Activated naive CD4-positive, alpha-beta T cell treated with anti-CD3 and anti-CD28 coated beads for 36 hours (primary cell): ENCODE results near the gene RALB. TPM values are rescaled to one million over a fixed set of nuclear protein-coding genes. Genes with fewer than 3 reads are reported as not detected.
"Not testable (repeated sequence)": the region's sequence is repeated elsewhere in the genome, so short reads cannot be mapped to it uniquely, and the experiment has no call there.

ENCODE experiments used
- CTCF ChIA-PET: fragments of 350-600 bp; sonication (Branson Sonifier 250); formaldehyde crosslinking; loops from one replicate; lab custom pipeline; 2021; ENCODE audit warnings: antibody characterized with exemption; lab: Charles Lee
- DNase-seq: peaks from one replicate; pipeline ENCODE4 v3.0.0-alpha.2; 2020
- H3K27ac Mint-ChIP-seq: one replicate; pipeline ENCODE4 v1.8.0; 2021; ENCODE audit warnings: mild to moderate bottlenecking, mixed read lengths
- H3K27me3 Mint-ChIP-seq: one replicate; pipeline ENCODE4 v1.8.0; 2021; ENCODE audit warnings: low read depth, mixed read lengths
- H3K36me3 Mint-ChIP-seq: one replicate; pipeline ENCODE4 v1.8.0; 2021; ENCODE audit warnings: low read depth, mixed read lengths
- H3K4me1 Mint-ChIP-seq: one replicate; pipeline ENCODE4 v1.8.0; 2021; ENCODE audit warnings: low read depth, mixed read lengths
- H3K4me3 Mint-ChIP-seq: one replicate; pipeline ENCODE4 v1.8.0; 2021; ENCODE audit warnings: mild to moderate bottlenecking, moderate library complexity, mixed read lengths
- H3K9me3 Mint-ChIP-seq: one replicate; pipeline ENCODE4 v1.8.0; 2021; ENCODE audit warnings: mixed read lengths
- intact Hi-C: fragments of 100-400 bp; cut with micrococcal nuclease; formaldehyde crosslinking; loops from one replicate; pipeline ENCODE4 v1.15.1; 2023
- total RNA-seq, 2 experiments: library from RNA; stranded (reverse); gene quantifications; one replicate each; pipeline ENCODE4 v1.2.3, GENCODE V29; 2021

Gene RALB
- total RNA-seq, 2 experiments from 2014 or later = 16.4 to 19.3 TPM

DNA sequence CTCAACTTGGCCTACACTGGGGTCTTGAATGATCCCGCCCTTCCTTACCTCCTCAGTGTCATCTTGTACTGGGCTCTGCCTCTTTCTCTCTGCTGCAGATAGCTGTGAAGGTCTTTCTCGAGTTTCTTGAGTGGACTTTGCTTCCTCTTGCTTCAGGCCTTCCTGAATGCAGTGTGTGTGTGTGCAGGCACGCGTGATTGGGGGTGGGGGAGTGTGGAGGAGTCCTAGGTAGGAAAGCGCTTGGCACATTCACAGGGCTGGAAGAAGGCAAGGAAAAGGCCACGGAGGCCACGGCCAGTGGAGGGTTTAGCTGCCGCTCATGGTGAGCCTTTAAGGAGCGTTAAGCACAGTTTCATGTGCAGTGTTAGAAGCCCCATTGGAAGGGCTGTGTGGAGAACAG is 5.5 kb downstream of the RALB start:
- H3K4me1 Mint-ChIP-seq = peaks cover 40% of the 10 kb centered on the region
- peaks cover 10% of the 10 kb centered on the region for H3K9me3 Mint-ChIP-seq
- H3K4me3 Mint-ChIP-seq = no peak overlapping the region
- H3K27me3 Mint-ChIP-seq = no peaks in the 10 kb centered on the region
- CTCF ChIA-PET = interaction anchor here (0.8 to 1.0 kb wide), 2 partner anchors 27 to 55 kb away, joined by 4 read pairs; no protein-coding TSS in a partner anchor
- H3K27ac Mint-ChIP-seq = no peak overlapping the region
- no peak for DNase-seq
- intact Hi-C loops = loop anchor here (10.0 kb wide), 1 partner anchor 893 kb away; the partner anchor contains the start of genes C2orf76 and DBI
- H3K36me3 Mint-ChIP-seq = peaks cover 8% of the 10 kb centered on the region

DNA sequence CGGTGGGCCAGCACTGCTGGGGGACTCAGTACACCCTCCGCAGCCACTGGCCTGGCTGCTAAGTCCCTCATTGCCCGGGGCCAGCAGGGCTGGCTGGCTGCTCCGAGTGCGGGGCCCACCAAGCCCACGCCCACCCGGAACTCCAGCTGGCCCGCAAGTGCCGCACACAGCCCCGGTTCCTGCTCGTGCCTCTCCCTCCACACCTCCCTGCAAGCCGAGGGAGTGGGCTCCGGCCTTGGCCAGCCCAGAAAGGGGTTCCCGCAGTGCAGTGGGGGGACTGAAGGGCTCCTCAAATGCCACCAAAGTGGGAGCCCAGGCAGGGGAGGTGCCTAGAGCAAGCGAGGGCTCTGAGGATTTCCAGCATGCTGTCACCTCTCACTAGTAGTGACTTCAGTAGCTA is 7.3 kb downstream of the RALB start:
- DNase-seq, H3K4me3 Mint-ChIP-seq, H3K27me3 Mint-ChIP-seq, H3K36me3 Mint-ChIP-seq, H3K27ac Mint-ChIP-seq: not testable (repeated sequence)
- Mint-ChIP-seq H3K4me1 (peaks cover 30% of the 10 kb centered on the region), H3K9me3 (peaks cover 10% of the 10 kb centered on the region)
- intact Hi-C loops = loop anchor here (10.0 kb wide), 1 partner anchor 895 kb away; the partner anchor contains the start of genes C2orf76 and DBI
- CTCF ChIA-PET = interaction anchor here (0.6 kb wide), 1 partner anchor 52 kb away, joined by 5 read pairs; no protein-coding TSS in a partner anchor

DNA sequence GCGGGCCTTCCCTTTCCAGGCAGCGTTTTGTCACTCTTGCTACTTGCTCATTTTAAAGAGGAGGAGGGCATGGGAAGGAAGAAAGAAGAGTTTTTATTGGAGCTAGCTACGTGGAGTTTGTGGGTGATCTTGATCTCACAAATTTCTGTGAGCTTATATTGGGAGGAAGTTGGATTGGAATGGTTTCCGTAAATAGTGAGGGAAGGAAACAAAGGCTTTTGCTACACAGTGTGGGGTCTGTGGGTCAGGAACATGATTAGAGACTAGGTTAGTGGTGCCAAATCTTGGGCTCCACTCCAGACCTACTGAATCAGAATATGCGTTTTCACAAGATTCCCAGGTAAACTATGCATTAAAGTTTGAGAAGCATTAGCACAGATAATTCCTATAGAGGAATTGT is 8.1 kb downstream of the RALB start:
- Mint-ChIP-seq H3K4me1 (peaks cover 25% of the 10 kb centered on the region), H3K27me3 (no peaks in the 10 kb centered on the region), H3K27ac (no peak overlapping the region), H3K9me3 (peaks cover 10% of the 10 kb centered on the region), H3K4me3 (no peak overlapping the region), H3K36me3 (peaks cover 8% of the 10 kb centered on the region)
- no peak for DNase-seq
- CTCF ChIA-PET = interaction anchor here (0.5 to 1.3 kb wide), 2 partner anchors 51 to 53 kb away, joined by 3 to 9 read pairs; no protein-coding TSS in a partner anchor
- intact Hi-C loops = loop anchor here (1.0 kb wide), 1 partner anchor 27 kb away; no protein-coding TSS in a partner anchor

DNA sequence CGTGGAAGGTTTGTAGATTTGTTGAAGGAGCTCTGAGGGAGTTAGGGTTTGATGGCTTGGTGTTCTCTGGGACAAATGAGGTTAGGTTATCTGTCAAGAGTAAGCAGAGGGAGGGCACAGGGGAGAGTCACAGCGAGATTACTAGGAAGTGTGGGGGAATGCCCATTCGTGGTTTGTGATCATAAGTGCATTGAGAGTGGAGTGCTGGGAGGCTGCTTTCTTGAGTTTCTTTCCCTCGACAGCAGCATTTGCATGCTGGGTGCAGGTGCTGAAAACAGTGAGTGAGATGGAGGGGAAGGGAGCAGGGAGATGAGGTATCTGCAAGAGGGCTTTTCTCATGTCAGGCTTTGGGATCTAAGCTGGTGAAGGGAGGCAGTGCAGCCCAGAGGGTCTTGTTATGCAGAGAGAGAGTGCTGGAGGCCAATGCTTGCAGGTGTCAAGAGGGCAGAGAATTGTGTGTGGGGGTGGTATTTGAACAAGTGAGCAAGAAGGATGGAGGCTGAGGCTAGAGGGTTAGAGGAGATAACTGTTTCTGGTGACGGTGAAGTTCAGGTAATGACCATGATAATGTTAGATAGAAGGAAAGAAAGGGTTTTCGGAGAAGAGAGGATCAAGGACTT is 8.8 kb downstream of the RALB start:
- H3K4me1 Mint-ChIP-seq = peaks cover 17% of the 10 kb centered on the region
- H3K9me3 Mint-ChIP-seq = peaks cover 10% of the 10 kb centered on the region
- H3K27me3 Mint-ChIP-seq = no peaks in the 10 kb centered on the region
- DNase-seq = peak; percentile 72
- H3K36me3 Mint-ChIP-seq = peaks cover 8% of the 10 kb centered on the region
- CTCF ChIA-PET = interaction anchor here (0.5 to 1.3 kb wide), 3 partner anchors 50 to 55 kb away, joined by 3 to 9 read pairs (median 3); no protein-coding TSS in a partner anchor
- intact Hi-C loops = loop anchor here (1.0 kb wide), 1 partner anchor 26 kb away; no protein-coding TSS in a partner anchor
- H3K4me3 Mint-ChIP-seq = no peak overlapping the region
- no peak overlapping the region for H3K27ac Mint-ChIP-seq

DNA sequence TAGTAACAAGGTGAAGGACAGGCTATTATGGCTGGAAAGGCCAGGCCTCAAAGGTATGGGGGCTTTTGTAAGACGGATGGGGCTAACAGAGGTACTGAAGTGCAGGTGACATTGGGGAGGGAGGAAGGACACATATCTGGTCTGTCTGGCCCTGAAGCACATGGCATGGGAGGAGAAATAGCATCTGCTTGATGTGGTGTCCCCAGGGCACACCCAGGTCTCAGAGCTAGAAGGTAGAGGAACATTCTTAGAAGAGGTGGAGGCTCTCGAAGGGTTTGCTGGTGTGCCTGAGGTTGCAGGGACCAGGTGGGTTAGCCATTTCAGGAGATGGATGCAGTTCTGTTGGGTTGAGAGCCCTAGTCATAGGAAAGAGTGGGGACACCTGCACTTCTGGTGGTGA is 9.5 kb downstream of the RALB start:
- DNase-seq = no peak
- peaks cover 10% of the 10 kb centered on the region for H3K9me3 Mint-ChIP-seq
- H3K4me1 Mint-ChIP-seq = peaks cover 17% of the 10 kb centered on the region
- H3K27me3 Mint-ChIP-seq = no peaks in the 10 kb centered on the region
- H3K4me3 Mint-ChIP-seq = no peak overlapping the region
- peaks cover 8% of the 10 kb centered on the region for H3K36me3 Mint-ChIP-seq
- CTCF ChIA-PET = interaction anchor here (1.3 kb wide), 2 partner anchors 51 to 56 kb away, joined by 3 to 9 read pairs; no protein-coding TSS in a partner anchor
- intact Hi-C loops = no loop called here
- H3K27ac Mint-ChIP-seq = no peak overlapping the region

DNA sequence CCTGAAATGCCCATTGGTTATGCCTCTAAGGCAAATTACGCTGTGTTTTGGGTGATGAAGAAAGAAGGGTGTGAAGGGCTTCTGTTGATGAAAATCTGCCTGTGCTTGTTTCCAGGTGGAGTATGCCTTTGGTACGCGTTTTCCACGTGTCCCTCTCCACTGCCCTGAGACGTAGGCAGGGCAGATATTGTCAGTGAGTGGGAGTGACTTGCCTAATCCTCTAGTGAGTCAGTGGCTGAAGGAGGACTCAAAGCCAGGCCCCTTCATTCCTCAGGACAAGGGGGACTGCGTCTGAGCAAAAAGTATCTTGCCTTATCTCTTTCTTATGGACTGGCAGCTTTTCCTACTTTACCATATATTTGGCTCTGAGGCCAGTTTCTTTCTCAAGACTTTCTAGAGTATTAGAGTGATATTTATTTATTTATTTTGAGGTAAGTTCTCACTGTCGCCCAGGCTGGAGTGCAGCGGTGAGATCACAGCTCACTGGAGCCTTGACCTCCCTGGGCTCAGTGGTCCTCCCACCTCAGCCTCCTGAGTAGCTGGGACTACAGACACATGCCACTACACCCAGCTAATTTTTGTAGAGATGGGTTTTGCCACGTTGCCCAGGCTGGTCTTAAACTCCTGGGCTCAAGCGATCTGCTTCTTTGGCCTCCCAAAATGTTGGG is 10.2 kb downstream of the RALB start:
- no peaks in the 10 kb centered on the region for H3K27me3 Mint-ChIP-seq
- H3K4me3 Mint-ChIP-seq = no peak overlapping the region
- no peak for DNase-seq
- intact Hi-C loops = no loop called here
- CTCF ChIA-PET = interaction anchor here (1.3 to 1.8 kb wide), 2 partner anchors 50 to 56 kb away, joined by 3 to 8 read pairs; no protein-coding TSS in a partner anchor
- peaks cover 8% of the 10 kb centered on the region for H3K36me3 Mint-ChIP-seq
- H3K4me1 Mint-ChIP-seq = peaks cover 15% of the 10 kb centered on the region
- no peak overlapping the region for H3K27ac Mint-ChIP-seq
- peaks cover 10% of the 10 kb centered on the region for H3K9me3 Mint-ChIP-seq

DNA sequence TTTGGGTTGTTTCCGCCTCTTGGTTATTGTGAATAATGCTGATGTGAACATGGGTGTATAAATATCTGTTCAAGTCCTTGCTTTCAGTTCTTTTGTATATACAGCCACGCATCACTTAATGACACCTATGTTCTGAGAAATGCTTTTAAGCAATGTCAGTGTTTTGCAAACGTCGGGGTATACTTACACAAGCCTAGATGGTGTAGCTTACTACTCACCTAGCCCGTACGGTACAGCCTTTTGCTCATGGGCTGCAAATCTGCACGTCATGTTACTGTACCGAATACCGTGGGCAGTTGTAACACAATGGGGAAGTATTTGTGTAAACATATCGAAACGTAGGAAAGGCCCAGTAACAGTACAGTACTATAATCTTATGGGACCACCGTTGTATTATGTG is 12.4 kb downstream of the RALB start:
- CTCF ChIA-PET = no interaction called here
- no peaks in the 10 kb centered on the region for H3K27me3 Mint-ChIP-seq
- H3K9me3 Mint-ChIP-seq = peaks cover 11% of the 10 kb centered on the region
- intact Hi-C loops = no loop called here
- no peak overlapping the region for H3K4me3 Mint-ChIP-seq
- H3K4me1 Mint-ChIP-seq = peaks cover 15% of the 10 kb centered on the region
- H3K36me3 Mint-ChIP-seq = peaks cover 7% of the 10 kb centered on the region
- no peak for DNase-seq
- H3K27ac Mint-ChIP-seq = no peak overlapping the region

DNA sequence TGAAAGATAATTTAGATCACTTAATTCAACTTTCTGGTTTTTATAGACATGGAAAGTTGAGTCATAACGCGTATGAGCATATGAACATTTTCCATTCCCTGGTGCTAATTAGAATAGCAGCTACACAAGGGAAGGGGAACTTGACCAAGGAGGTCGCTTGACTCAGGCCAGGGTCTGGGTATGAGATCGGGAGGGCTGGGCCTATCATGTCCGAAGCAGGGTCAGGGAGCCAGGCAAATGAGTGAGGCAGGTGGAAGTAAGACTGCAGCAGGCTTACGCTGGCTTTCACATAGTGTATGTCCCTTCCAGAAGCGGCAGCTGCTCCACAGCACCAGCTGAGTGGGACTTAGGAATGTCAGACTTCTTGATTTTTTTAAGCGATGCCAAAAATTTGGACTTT is 14.7 kb downstream of the RALB start:
- CTCF ChIA-PET = no interaction called here
- H3K36me3 Mint-ChIP-seq = peaks cover 3% of the 10 kb centered on the region
- no peaks in the 10 kb centered on the region for H3K27me3 Mint-ChIP-seq
- H3K4me3 Mint-ChIP-seq = no peak overlapping the region
- H3K9me3 Mint-ChIP-seq = peaks cover 3% of the 10 kb centered on the region
- no peak for DNase-seq
- peaks cover 15% of the 10 kb centered on the region for H3K4me1 Mint-ChIP-seq
- H3K27ac Mint-ChIP-seq = no peak overlapping the region
- intact Hi-C loops = no loop called here

DNA sequence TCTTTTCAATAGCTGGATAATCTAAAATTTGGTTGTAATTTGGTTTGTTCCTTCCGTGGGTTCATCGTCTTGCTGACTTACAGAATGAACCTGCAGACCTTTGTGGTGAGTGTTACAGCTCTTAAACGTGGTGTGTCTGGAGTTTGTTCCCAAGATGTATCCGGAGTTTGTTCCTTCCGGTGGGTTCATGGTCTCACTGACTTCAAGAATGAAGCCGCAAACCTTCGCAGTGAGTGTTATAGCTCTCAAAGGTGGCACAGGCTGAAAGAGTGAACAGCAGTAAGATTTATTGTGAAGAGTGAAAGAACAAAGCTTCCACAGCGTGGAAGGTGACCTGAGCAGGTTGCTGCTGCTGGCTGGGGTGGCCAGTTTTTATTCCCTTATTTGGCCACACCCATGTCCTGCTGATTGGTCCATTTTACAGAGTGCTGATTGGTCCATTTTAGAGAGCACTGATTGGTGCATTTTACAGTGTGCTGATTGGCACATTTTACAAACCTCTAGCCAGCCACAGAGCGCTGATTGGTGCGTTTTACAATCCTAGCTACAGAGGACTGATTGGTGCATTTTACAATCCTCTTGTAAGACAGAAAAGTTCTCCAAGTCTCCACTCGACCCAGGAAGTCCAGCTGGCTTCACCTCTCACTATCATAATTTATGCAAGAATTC is 16.6 kb downstream of the RALB start:
- Mint-ChIP-seq H3K36me3 (peaks cover 3% of the 10 kb centered on the region), H3K9me3 (peaks cover 3% of the 10 kb centered on the region), H3K4me1 (peaks cover 15% of the 10 kb centered on the region), H3K27ac (no peak overlapping the region), H3K27me3 (no peaks in the 10 kb centered on the region), H3K4me3 (no peak overlapping the region)
- intact Hi-C loops = no loop called here
- CTCF ChIA-PET = interaction anchor here (0.6 kb wide), 1 partner anchor 17 kb away, joined by 3 read pairs; no protein-coding TSS in a partner anchor
- DNase-seq = no peak

DNA sequence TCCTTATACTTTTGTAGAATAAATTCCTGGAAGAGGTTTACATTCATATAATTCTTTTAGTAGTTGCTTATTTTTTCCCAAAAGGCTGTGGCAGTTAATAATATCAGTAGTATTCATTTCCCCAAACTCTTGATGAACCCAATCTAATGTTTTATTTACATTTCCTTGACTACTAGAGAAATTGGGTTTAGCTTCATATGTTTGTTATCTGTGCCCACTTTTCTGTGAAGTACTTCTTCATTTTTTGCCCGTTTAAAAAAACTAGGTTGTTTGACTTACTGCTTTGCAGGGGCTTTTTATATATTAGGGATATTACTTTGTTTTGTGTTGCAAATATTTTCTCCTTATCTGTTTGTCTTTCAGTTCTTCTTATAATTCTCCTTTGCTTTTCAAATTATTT is 17.2 kb downstream of the RALB start:
- no peaks in the 10 kb centered on the region for H3K27me3 Mint-ChIP-seq
- H3K27ac Mint-ChIP-seq = no peak overlapping the region
- peaks cover 3% of the 10 kb centered on the region for H3K9me3 Mint-ChIP-seq
- CTCF ChIA-PET = interaction anchor here (0.6 kb wide), 1 partner anchor 16 kb away, joined by 3 read pairs; no protein-coding TSS in a partner anchor
- peaks cover 3% of the 10 kb centered on the region for H3K36me3 Mint-ChIP-seq
- H3K4me1 Mint-ChIP-seq = peaks cover 13% of the 10 kb centered on the region
- intact Hi-C loops = no loop called here
- no peak overlapping the region for H3K4me3 Mint-ChIP-seq
- DNase-seq = no peak

DNA sequence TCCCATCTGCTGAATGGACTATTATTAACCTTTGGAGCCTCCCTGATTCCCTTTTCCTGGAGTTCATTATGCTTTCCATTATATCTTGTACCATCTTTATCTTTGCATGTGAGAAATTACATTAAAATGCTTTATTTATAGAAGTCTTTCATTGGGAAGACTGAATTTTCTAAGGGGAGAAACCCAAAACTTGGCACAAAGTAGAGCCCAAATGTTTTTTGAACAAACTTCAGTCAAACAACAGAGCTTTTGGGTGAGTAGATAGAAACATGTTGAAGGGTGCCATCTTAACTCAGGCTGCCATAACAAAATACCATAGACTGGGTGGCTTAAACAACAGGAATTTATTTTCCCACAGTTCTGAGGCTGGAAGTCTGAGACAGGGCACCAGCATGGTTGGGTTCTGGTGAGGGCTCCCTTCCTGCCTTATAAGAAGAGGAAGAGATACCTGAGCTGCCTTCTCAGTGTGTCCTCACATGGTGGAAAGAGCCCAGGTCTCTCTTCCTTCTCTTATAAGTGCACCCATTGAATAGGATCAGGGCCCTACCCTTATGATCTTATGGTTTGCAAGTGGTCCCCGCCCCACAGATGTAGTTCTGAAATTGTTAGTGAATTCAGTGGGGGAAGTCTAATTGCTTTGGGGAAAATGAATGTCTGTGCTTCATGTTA is 19.2 kb downstream of the RALB start:
- intact Hi-C loops = no loop called here
- CTCF ChIA-PET = no interaction called here
- Mint-ChIP-seq H3K36me3 (peaks cover 7% of the 10 kb centered on the region), H3K27me3 (no peaks in the 10 kb centered on the region), H3K4me3 (no peak overlapping the region), H3K9me3 (peaks cover 8% of the 10 kb centered on the region), H3K4me1 (peaks cover 10% of the 10 kb centered on the region), H3K27ac (no peak overlapping the region)
- no peak for DNase-seq
